GM23338 (cell line): ENCODE results near the gene B4GALT5.

Experiments used
- CREB1 ChIP-seq: fragments of 250-450 bp; sonication (Bioruptor Pico); IDR thresholded peaks from 2 replicates; pipeline ENCODE4 v1.5.0; 2020; ENCODE audit warnings: low read depth, mild to moderate bottlenecking, moderate library complexity
- EZH2 ChIP-seq: fragments of 200-600 bp; sonication (generic); IDR thresholded peaks from one replicate; pipeline ENCODE4 v1.8.0; 2017; ENCODE audit warnings: antibody characterized with exemption, mild to moderate bottlenecking, low read depth; ENCODE audit not compliant: unreplicated experiment
- EZH2phosphoT487 ChIP-seq: fragments of 200-600 bp; sonication (generic); IDR thresholded peaks from one replicate; pipeline ENCODE4 v1.8.1; 2018; ENCODE audit warnings: antibody characterized with exemption; ENCODE audit not compliant: unreplicated experiment
- JUNB ChIP-seq: IDR thresholded peaks from one replicate; pipeline ENCODE4 v1.6.1; 2016; ENCODE audit warnings: antibody characterized with exemption; ENCODE audit not compliant: unreplicated experiment
- NANOG ChIP-seq: IDR thresholded peaks from 2 replicates; pipeline ENCODE4 v1.6.1; 2016; ENCODE audit warnings: antibody characterized with exemption, borderline replicate concordance
- POLR2AphosphoS5 ChIP-seq: IDR thresholded peaks from 2 replicates; pipeline ENCODE4 v1.6.1; 2016; ENCODE audit warnings: antibody characterized with exemption, low read depth
- STAT1 ChIP-seq: IDR thresholded peaks from one replicate; pipeline ENCODE4 v1.6.1; 2016; ENCODE audit warnings: antibody characterized with exemption; ENCODE audit not compliant: unreplicated experiment
- ZNF114 ChIP-seq: fragments of 250-450 bp; sonication (Bioruptor Pico); IDR thresholded peaks from 2 replicates; pipeline ENCODE4 v1.5.0; 2020; ENCODE audit warnings: mild to moderate bottlenecking, moderate library complexity
- ZNF331 ChIP-seq: fragments of 250-450 bp; sonication (Bioruptor Pico); IDR thresholded peaks from 2 replicates; pipeline ENCODE4 v1.5.0; 2020; ENCODE audit warnings: low read depth, mild to moderate bottlenecking, moderate library complexity
- ZNF462 ChIP-seq: fragments of 250-450 bp; sonication (Bioruptor Pico); IDR thresholded peaks from 2 replicates; pipeline ENCODE4 v1.5.0; 2020; ENCODE audit warnings: mild to moderate bottlenecking, moderate library complexity
- TF ChIP-seq, protein P1 (sequence below), 2 experiments: fragments of 200-600 bp in 1 of 2; sonication (generic) in 1 of 2; conservative IDR thresholded peaks; 2 replicates each; pipeline versions ENCODE4 v1.5.1 to v1.6.1; 2016 to 2017; ENCODE audit warnings: antibody characterized with exemption in 2 of 2, low read depth in 2 of 2, mild to moderate bottlenecking in 2 of 2, moderate library complexity in 1 of 2
- TF ChIP-seq, protein P2 (sequence below): IDR thresholded peaks from one replicate; pipeline ENCODE4 v1.6.1; 2018; ENCODE audit warnings: antibody characterized with exemption; ENCODE audit not compliant: unreplicated experiment
- TF ChIP-seq, protein P3 (sequence below): IDR thresholded peaks from 2 replicates; pipeline ENCODE4 v1.6.1; 2016; ENCODE audit warnings: antibody characterized with exemption

DNA sequence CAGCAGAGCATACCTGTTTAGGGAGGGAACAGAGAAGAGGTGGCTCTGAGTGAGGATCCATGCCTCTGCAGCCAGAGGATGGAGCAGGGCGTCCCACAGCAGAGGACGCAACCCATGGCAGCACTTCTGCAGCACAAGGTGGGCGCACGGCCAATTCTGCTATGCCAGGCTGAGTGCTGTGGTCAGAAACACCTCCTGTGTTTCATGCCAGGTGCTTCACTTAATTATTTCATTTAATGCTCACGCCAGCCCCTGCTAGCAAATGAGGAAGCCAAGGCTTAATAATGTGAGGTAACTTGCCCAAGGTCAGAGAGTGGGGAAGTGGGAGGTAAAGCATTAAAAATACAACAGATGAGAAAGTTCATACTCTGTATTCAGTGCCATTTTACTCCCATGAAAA lies 77.2 kb downstream of the B4GALT5 start:
- TF ChIP-seq, protein P1, sequence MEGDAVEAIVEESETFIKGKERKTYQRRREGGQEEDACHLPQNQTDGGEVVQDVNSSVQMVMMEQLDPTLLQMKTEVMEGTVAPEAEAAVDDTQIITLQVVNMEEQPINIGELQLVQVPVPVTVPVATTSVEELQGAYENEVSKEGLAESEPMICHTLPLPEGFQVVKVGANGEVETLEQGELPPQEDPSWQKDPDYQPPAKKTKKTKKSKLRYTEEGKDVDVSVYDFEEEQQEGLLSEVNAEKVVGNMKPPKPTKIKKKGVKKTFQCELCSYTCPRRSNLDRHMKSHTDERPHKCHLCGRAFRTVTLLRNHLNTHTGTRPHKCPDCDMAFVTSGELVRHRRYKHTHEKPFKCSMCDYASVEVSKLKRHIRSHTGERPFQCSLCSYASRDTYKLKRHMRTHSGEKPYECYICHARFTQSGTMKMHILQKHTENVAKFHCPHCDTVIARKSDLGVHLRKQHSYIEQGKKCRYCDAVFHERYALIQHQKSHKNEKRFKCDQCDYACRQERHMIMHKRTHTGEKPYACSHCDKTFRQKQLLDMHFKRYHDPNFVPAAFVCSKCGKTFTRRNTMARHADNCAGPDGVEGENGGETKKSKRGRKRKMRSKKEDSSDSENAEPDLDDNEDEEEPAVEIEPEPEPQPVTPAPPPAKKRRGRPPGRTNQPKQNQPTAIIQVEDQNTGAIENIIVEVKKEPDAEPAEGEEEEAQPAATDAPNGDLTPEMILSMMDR (conservative IDR thresholded peaks at IDR 0.05; ENCODE audit: low read depth in 2 of 2), result no peak
- TF ChIP-seq POLR2AphosphoS5, result no peak
- TF ChIP-seq JUNB, result no peak
- TF ChIP-seq, protein P2, sequence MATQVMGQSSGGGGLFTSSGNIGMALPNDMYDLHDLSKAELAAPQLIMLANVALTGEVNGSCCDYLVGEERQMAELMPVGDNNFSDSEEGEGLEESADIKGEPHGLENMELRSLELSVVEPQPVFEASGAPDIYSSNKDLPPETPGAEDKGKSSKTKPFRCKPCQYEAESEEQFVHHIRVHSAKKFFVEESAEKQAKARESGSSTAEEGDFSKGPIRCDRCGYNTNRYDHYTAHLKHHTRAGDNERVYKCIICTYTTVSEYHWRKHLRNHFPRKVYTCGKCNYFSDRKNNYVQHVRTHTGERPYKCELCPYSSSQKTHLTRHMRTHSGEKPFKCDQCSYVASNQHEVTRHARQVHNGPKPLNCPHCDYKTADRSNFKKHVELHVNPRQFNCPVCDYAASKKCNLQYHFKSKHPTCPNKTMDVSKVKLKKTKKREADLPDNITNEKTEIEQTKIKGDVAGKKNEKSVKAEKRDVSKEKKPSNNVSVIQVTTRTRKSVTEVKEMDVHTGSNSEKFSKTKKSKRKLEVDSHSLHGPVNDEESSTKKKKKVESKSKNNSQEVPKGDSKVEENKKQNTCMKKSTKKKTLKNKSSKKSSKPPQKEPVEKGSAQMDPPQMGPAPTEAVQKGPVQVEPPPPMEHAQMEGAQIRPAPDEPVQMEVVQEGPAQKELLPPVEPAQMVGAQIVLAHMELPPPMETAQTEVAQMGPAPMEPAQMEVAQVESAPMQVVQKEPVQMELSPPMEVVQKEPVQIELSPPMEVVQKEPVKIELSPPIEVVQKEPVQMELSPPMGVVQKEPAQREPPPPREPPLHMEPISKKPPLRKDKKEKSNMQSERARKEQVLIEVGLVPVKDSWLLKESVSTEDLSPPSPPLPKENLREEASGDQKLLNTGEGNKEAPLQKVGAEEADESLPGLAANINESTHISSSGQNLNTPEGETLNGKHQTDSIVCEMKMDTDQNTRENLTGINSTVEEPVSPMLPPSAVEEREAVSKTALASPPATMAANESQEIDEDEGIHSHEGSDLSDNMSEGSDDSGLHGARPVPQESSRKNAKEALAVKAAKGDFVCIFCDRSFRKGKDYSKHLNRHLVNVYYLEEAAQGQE, result no peak
- TF ChIP-seq, protein P3, sequence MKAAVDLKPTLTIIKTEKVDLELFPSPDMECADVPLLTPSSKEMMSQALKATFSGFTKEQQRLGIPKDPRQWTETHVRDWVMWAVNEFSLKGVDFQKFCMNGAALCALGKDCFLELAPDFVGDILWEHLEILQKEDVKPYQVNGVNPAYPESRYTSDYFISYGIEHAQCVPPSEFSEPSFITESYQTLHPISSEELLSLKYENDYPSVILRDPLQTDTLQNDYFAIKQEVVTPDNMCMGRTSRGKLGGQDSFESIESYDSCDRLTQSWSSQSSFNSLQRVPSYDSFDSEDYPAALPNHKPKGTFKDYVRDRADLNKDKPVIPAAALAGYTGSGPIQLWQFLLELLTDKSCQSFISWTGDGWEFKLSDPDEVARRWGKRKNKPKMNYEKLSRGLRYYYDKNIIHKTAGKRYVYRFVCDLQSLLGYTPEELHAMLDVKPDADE, result no peak
- no peak for TF ChIP-seq EZH2phosphoT487
- no peak for TF ChIP-seq CREB1
- no peak for TF ChIP-seq ZNF462 (CRISPR knock-in tag)
- no peak for TF ChIP-seq NANOG
- TF ChIP-seq EZH2, result no peak
- no peak for TF ChIP-seq ZNF331 (CRISPR knock-in tag)
- no peak for TF ChIP-seq STAT1
- no peak for TF ChIP-seq ZNF114 (CRISPR knock-in tag)
